A204.1 (cell line): ENCODE results near the gene PCED1A.
"Not testable (repeated sequence)": the region's sequence is repeated elsewhere in the genome, so short reads cannot be mapped to it uniquely, and the experiment has no call there.

Experiments
- FAIRE-seq: peaks from 2 replicates; lab custom pipeline; 2012; peaks lifted over from hg19 to GRCh38; lab: Jason Lieb, UNC

Gene PCED1A

DNA sequence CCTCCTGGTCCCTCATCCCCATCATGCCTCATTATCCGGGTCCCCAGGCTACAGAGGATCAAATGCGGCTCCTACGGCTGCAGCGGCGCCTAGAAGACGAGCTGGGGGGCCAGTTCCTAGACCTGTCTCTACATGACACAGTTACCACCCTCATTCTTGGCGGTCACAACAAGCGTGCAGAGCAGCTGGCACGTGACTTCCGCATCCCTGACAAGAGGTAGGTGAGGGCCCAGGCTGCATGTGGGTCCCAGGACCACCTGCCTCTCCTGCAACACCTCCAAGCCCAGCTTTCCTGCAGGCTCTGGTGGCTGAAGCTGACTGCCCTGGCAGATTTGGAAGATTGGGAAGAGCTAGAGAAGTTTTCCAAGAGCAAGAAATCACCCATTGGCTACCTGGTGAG, 24.6 kb upstream of the PCED1A start:
- FAIRE-seq: no peak

DNA sequence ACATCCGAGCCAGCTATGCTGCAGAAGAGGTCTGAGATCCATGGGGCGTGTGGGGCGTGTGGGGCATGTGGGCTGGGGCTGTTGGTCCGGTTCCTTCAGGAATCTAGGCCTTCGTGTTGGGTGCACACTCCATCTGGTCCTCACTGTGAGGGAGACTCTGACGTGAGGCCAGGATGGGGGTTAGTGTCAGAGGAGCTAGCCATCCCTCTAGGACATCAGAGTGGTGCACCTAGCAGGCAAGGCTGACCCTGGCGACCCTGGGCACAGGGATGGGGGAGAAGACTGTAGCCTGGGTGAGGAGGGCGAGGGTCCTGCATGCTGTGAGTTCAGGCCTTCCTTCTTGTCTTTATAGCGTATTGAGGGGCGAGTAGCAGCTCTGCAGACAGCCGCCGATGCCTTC, 24.2 kb upstream of the PCED1A start:
- no peak for FAIRE-seq

DNA sequence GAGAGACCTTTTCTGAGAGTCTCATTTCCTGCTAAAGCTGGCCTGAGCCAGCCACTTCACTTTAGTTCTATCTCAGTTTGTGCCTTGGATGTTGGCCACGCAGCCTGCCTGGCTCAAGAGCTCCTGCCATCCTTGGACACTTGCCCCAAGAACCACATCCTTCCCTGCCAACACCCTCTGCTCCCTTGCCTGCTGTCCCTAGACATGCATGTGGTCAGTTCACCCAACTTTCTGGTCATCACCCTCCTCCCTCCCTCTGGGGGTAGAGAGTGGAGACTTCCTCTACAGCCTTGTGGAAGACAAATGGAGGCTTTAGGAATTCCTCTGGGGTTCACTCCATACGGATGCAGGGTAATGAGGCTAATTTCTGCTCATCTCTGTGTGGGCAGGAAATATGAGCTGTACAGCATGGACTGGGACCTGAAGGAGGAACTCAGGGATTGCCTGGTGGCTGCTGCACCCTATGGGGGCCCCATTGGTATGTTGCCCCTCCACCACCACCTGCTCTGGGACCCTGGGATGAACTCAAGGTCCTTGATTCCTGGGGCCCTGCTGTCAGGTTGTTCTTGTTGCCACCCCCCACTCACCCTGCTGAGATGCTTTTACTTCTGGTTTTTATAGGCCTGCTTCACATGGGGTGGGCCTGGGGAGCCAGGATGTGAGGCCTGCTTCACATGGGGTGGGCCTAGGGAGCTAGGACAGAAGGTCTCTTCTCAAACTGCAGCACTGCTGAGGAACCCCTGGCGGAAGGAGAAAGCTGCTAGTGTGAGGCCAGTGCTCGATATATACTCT, 19.1 kb upstream of the PCED1A start:
- no peak for FAIRE-seq

DNA sequence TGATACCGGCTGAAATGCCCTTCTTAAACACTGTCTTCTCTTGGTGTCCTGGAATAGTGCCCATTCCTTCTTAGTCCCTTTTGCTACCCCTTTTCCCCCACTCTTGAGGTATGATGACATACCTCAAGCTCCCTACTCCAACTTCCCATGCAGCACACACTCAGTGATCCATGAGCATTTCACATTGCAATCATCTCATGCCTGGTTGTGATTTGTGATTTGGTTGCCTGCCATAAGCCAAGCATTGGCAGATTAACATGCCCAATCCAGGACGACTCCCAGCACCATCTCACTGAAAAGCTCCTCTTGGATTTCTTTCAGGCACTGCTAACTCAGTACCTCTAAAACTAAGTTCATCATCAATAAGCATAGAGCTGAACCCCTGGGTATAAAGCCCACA, 18.1 kb upstream of the PCED1A start:
- no peak for FAIRE-seq

DNA sequence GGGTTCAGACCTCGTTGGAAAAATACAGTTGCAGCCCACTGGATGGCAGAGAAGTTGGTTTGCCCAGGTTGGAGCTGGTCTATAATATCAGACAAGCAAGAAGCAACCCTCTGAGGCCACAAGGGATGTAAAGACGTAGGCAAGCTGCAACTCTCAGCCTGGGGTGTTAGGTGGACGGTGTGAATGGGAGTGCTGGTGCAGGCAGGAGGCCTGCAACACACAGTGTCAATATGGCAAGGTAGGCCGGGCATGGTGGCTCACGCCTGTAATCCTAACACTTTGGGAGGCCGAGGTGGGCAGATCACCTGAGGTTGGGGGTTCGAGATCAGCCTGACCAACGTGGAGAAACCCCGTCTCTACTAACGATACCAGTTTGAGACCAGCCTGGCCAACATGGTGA, 10.6 kb upstream of the PCED1A start:
- no peak for FAIRE-seq

DNA sequence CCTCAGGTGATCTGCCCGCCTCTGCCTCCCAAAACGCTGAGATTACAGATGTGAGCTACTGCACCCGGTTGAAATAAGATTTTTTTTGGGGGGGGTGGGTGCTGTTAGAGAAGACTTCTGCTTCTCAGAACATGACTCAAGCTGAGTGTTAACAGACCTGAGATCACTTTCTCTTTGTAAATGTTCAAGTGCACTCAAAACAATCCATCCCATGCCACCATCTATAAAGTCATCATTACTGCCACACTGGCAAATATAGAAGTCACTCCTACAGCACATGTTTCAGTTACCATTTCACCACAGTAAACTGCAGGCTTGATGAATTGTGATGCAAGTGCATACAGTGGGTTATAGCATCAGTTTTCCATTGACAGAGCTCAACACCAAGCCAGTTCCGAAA, 9.1 kb upstream of the PCED1A start:
- FAIRE-seq: no peak

DNA sequence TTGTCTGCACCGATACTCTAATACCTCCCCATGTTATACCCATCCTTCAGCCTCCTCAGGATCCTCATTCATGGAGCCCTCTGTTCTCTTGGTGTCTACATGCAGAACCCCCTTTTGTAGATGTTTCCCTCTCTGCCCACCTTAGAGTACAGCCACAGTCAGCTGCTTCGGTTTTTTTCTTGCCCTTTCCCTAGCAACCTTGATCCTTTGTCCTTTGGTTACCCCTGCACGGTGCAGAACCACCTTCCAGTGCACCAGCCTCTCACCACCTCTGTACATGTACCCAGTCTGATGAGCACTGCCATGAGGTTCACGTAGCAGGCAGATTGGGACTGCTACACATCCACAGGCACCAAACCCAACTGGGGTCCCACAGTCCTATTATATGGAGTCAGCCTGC, 7.3 kb upstream of the PCED1A start:
- no peak for FAIRE-seq

DNA sequence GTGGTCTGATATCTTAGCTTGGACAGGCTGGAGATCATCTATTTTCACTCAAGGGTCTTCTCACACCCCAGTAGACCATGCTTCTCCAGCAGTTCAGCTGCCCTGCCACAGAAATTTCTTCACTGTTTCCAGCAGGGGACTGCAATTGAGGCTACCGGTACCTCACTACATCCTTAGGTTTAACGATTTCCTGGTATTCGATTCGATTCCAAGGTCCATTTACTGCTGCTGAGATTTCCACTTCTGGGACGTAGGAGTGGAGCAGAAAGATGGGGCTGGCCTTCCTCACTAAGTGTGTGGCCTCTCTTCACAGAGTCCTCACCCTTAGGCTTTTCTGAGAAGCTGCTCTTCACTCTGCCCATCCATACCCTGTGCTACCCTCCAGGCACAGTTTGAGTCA, 6.2 kb upstream of the PCED1A start:
- FAIRE-seq: no peak

DNA sequence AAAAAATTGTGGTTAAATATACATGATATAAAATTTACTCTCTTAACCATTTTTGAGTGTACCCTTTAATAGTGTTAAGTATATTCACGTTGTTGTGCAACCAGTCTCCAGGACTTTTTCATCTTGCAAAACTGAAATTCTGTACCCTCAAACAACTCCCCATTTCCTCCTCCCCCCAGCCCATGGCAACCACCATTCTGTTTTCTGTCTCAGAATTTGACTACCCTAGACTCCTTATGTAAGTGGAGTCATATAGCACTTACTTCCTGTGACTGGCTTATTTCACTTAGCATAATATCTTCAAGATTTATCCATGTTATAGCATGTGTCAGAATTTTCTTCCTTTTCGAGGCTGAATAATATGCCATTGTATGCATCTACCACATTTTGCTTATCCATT, 5.2 kb upstream of the PCED1A start:
- no peak for FAIRE-seq

DNA sequence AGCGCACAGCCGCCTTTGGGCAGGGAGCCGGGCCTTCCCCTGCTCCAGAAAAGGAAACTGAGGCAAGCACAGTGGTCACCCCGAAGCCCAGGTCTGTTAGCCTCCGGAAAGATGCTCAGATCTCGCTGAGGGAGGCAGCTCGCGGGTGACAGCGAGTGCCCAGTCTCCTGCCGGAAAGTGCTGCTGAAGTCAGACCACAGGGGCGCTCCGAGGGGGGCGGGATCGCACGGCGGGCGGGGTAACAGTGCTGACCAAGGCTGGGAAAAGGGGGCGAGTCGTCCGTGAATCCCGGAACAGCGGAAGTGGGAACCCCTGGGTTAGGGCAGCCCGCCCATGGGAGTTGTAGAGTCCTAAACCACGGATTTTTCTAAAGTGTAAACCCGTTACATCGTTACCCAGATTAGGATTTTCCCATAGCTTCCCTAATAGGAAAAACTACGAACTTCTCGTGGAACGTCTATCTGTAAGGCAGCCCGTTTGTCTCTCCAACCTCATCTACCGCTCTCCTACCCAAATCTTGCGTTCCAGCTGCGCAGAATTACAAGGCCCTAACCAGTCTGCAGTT, 594 bp upstream of the PCED1A start:
- no peak for FAIRE-seq

DNA sequence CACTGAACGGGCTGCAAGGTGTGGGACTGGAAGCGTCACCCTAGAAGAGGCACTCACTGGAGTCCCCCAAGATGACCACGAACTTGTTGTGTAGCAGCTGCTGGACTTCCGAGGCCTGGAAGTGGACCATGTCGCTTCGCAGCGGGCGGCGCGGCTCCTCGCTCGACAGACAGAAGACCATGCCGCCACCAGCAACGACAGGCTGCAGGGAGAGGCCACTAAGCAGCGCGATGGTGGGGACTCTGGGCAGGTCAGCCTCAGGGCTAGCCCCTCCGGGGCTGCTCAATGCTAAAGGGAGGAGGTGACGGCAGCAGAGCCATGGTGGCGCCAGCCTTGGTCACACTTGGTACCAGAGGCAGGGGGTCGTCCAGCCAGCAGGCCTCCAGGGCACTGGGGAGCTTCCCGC, 720 bp downstream of the PCED1A start:
- no peak for FAIRE-seq

DNA sequence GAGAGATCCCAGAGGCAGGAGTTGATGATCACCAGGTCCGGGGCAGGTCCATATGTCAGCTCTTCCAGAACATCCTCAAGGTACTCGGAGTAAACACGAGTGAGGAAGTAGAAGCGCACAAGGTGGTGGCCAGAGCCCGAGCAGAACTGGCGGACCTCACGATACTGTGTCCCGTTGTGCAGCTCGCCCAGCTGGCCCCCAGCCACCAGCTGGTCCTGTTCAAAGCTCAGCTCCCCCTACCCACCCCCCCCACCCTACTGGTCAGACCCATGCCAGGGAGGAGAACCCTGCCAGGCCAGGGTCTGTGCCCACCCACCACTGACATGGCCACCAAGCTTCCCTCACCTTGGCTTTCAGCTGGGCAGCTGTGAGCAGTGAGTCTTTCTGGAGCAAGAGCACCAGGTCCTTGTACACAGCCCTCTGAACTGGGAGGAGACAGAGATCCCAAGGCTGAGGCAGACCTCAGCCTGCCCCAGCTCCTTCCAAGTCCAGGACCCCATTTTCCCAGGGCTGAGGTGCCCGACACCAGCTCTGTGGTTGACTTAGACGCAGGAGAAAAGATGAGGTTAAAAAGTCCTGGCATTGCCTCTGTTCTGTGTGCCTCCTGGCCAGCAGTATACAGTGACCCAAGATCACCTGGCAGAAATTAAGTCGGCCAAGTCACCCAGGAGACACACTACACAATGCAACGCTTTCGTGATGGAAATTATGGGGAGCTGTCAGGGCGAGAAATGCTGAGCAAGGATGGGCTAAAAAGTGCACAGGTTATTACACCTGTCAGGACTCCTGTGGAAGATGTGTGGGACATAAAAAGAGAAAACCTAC, 1.4 kb downstream of the PCED1A start:
- FAIRE-seq: no peak

DNA sequence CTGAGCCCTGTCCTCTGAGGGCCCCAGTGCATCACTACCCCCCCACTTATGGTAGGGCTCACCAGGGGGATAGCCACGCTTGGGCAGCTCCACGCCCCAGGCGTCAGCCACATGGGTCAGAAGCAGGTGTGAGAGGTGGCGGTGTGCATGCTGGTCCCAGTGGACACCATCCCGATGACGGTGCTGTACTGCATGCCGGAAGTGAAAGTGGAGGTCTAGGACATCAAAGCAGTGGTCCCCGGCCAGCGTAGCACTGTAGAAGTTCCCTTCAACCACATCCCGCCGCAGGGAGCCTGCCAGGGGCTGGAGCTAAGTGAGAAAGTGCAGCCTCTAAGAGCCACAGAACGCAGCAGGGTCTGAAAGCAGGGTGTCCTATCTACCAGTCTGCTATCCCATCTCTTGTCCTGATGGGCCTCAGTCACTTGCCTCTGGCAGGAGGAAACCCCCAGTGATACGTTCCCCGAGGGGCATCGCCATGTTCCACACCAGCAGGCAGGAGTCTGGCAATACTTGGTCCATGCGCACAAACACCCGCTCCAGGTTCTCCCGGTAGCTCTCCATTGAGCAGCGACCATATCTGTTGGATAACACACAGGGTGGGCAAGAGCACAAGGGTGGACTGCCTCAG, 2.2 kb downstream of the PCED1A start:
- no peak for FAIRE-seq

DNA sequence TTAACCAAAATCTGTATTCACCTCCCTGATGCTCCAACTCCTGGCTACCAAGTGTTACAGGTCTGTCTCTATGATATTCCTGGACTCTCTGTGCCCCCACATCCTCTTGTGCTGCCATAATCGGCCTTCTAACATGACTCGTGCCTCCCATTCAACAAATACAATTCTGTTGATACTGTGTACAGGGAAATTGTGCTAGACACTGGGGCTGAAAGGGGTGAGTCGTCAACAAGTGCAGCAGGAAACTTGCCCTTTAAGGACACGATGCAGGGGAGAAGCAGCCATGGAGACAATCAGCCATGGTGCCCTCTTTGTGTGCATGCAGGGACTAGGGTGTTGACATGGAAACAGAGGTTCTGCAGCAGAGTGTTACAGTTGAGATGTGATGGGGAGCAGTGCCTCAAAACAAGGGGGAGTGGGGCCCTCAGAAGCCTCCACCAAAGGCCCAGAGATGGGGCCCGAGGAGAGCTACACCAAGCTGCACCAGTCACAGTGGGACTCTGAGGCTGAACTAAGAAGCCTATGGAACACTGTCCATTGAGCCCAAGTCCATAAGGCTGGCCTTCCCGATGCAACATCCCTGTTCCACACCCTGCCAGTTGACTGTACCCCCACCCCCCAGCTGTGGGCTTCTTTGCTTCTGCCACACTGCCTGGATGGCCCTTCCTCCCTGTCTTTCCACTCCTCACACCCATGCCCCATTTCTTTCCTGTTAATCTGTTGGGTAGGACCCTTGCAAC, 3.1 kb downstream of the PCED1A start:
- FAIRE-seq: no peak

DNA sequence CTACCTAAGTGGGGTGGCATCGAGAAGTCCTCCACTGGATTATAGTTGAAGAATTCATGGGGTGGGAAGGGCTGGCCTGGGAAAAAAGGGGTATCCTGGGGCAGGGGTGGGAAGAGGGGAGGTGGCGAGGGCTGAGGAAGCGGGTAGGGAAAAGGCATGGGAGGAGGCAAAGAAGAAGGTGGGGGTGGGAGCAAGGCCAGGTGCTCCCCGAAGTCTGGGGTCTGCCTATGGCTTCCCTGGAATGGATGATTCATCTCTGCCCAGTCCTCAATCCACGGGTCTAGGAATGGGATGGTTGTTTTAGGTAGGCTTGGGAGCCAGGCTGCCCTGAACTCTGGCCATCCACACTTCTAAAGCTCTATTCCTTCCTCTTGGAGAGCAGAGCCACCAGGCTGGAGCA, 4.4 kb downstream of the PCED1A start:
- FAIRE-seq: no peak

DNA sequence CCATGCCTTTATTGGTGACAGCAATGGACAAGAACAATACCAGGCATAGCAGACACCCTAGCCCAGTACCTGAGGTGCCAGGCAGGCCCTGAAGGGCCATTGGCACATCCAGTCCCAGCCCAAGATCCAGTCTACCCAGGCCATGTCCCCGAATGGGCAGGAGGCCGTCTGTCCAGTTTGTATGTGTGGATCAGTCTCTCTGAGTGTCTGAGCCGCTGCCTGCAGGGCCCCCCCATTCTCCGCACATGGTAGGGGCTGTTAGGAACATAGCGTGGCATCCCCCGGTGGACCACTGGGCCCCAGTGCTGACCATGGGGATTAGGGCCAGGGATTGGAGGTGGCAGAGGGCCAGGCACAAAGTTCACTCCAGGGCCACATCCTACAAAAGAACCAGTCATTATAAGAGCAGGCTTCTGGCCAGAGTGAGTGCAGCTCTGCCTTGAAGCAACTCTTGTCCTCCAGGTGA, 5.1 kb downstream of the PCED1A start:
- FAIRE-seq: no peak

DNA sequence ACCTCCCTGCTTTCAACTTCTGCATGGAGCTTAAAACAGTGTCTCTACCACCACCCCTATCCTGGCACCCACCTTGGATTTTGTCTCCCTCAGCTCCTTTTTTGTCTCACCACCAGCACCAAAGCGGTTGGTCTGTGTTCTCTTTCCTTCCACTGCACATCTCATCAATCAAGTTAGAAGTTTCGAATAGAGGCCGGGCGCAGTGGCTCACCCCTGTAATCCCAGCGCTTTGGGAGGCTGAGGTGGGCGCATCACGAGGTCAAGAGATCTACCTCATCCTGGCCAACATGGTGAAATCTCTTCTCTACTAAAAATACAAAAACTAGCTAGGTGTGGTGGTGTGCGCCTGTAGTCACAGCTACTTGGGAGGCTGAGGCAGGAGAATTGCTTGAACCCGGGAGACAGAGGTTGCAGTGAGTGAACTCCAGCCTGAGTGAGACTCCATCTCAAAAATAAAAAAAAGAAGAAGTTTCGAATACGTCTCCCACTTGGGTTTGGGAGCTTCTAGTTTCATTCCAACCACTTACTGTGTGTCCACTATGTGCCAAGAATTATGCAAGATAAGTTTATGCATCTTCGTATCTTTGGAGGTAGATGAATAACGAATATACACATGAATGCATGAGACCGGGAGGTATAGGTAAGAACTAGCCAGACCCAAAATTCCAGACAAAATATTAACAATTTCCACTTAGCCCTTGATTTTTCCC, 5.9 kb downstream of the PCED1A start:
- no peak for FAIRE-seq

DNA sequence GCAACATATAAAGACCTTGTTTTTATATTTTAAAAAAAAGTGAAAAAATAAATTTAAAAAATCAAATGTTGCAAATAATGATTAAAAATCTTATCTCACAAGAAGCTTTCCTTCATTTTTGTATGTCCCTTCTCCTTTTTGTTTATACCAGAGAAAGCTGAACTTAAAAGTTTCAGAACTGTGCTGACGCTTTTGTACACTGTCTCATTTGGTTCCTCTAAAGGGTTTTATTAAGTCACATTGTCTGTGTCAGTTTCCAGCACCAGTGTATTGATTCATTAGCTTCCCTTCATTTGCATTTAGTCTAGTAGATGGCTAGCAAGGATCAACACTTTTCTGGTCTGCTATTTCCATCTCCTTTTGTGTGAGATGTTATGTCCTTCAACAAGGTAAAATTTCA, 6.7 kb downstream of the PCED1A start:
- FAIRE-seq: no peak

DNA sequence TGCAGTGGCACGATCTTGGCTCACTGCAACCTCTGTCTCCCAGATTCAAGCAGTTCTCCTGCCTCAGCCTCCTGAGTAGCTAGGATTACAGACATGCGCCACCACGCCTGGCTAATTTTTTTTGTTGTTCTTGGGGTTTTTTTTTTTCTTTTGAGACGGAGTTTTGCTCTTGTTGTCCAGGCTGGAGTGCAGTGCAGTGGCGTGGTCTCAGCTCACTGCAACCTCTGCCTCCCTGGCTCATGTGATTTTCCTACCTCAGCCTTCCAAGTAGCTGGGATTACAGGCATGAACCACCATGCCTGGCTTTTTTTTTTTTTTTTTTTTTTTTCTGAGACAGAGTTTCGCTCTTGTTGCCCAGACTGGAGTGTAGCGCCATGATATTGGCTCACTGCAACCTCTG, 9.2 kb downstream of the PCED1A start:
- not testable (repeated sequence) for FAIRE-seq

DNA sequence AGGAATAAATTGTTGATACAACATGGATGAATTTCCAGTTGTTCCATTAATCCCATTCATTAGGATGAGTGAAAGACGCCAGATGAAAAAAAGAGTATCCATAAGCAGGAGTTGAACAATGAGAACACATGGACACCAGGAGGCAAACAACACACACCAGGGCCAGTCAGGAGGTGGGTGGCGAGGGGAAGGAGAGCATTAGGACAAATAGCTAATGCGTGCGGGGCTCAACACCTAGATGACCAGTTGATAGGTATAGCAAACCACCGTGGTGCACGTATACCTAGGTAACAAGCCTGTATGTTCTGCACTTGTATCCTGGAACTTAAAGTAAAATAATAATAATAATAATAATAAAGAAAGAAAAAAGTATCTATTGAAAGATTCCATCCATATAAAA, 11.1 kb downstream of the PCED1A start:
- FAIRE-seq: no peak

DNA sequence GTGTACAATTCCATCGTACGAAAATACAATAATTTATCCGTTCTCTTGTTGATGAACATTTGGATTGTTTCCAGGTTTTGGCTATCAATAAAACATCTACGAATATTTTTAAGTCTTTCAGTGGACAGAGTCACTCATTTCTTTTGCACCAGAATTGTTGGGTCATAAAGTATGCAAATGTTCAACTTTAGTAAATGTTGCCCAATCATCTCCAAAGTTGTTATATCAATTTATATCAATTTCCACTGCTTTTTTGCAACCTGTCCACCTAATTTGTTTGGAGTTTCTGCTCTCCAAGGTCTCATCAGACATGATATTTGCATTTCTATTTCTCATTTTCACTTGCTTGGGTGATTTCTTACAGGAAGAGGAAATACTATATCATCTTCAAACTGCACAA, 13.8 kb downstream of the PCED1A start:
- no peak for FAIRE-seq

DNA sequence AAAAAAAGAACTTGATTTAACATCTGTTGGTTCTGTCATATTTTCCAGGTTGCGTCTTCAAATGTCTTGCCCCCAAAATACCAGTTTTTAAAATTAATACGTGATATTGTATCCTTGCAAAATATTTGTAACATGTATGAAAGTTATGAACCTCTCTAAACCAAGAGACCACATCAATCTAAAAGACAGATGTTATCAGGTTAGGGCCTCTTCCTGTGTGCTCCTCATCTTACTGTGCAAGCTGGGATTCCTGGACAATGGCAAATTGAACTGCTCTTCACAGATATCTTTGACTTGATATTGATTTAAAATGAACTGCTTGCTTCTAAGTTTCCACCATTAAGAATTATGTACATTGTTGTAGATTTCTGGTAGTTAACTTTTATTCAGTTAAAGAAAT, 14.7 kb downstream of the PCED1A start:
- no peak for FAIRE-seq
